ENCODE measurements around the gene SLC48A1. TPM values are rescaled to one million over a fixed set of nuclear protein-coding genes. Genes with fewer than 3 reads are reported as not detected.
A peak's percentile ranks its signal among the peaks of the same experiment; 100 is the strongest.

Gene SLC48A1
- polyA plus RNA-seq, 4 donors = 5.1 to 12.1 (median 7.5) TPM

DNA sequence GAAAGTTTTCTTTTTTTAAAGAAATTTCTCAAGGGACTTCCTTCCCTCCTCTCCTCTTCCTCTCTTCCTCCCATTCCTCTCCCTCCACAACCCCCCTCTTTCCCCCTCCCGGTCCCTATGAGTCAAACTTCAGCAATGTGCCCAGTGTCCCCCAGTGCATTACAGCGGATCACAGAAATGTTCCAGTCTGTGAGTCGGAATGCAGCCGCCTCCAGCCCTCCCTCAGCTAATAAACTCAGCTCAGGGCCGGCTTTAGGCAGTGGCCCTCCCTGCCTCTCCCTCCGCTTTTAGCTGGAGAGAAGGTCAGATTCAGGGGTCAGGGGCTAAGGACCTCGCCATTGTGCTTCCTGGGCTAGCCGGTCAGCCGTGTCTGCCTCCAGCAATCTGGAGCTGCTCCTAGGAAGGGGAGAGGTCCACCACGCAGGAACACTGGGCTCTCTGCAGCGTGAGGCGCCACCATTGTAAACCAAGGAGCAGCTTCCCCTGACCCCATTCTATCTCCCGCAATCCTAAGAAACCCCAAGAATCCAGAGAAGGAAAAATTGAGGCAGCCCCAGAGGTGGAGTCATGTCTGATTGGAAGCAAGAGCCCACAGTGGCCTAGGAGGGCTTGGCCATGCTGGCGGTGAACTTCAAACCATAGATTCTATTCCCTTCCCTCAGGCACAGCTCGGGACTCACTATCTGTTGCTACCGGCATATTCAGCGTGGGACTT is 47.8 kb downstream of the SLC48A1 start:
- peaks cover 0 to 57% (median 31%) of the 10 kb centered on the region in 3 donors for H3K4me1 ChIP-seq (ENCODE audit: control insufficient read depth in 3 of 3, insufficient read depth in 2 of 3, low read depth in 1 of 3, low read length in 2 of 3)
- DNase-seq = peak; percentile 58 to 82

DNA sequence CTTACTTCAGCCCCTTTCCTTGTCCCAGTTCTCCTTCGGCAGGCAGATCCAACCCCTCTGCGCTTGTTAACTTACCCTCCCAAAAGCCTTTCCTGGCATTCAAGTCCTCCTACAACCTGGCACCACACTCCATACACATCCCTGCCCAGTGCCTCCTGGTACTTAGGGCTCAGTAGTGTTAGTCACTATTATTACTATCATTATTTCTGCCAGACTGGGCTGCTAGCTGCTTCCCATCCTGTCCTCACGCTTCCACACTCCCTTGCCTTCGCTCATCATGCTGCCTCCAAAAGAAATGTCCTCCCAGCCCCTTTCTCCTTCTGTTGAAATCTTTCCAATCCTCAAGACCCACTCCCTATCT is 48.3 kb downstream of the SLC48A1 start:
- Histone ChIP-seq H3K27me3 (ENCODE audit: control insufficient read depth in 3 of 3, insufficient read depth in 3 of 3, low read length in 3 of 3) (no peaks in the 10 kb centered on the region), H3K4me1 (ENCODE audit: control insufficient read depth in 3 of 3, insufficient read depth in 2 of 3, low read depth in 1 of 3, low read length in 2 of 3) (peaks cover 0 to 57% (median 31%) of the 10 kb centered on the region in 3 donors), H3K4me3 (ENCODE audit: low read depth in 1 of 3, low read length in 3 of 3) (no peak overlapping the region), H3K9me3 (ENCODE audit: control insufficient read depth in 2 of 2, insufficient read depth in 1 of 2, low read depth in 1 of 2, low read length in 1 of 2) (no peaks in the 10 kb centered on the region), H3K36me3 (ENCODE audit: control insufficient read depth in 3 of 3, insufficient read depth in 2 of 3, low read depth in 1 of 3, low read length in 3 of 3) (peaks cover 0 to 10% (median 0%) of the 10 kb centered on the region in 3 donors), H3K27ac (ENCODE audit: low read depth in 1 of 3, low read length in 2 of 3) (peak overlapping the region in 2 of 3 donors; percentile 92 to 93)
- FAIRE-seq (no peak), DNase-seq (no peak)
- WGBS, 3 donors = 86 to 90% (median 89%) methylated on average over 4 of the region's 4 CpGs

More for the DNA sequence above, 47.8 kb downstream of the SLC48A1 start:
- H3K4me3 ChIP-seq (ENCODE audit: low read depth in 1 of 3, low read length in 3 of 3) = peak overlapping the region in 1 of 3 donors; percentile 80
- H3K27me3 ChIP-seq (ENCODE audit: control insufficient read depth in 3 of 3, insufficient read depth in 3 of 3, low read length in 3 of 3) = no peaks in the 10 kb centered on the region
- 28 to 53% (median 39%) methylated on average over 17 of the region's 17 CpGs for WGBS, 3 donors
- no peak for FAIRE-seq
- no peaks in the 10 kb centered on the region for H3K9me3 ChIP-seq (ENCODE audit: control insufficient read depth in 2 of 2, insufficient read depth in 1 of 2, low read depth in 1 of 2, low read length in 1 of 2)
- H3K36me3 ChIP-seq (ENCODE audit: control insufficient read depth in 3 of 3, insufficient read depth in 2 of 3, low read depth in 1 of 3, low read length in 3 of 3) = peaks cover 0 to 10% (median 0%) of the 10 kb centered on the region in 3 donors
- H3K27ac ChIP-seq (ENCODE audit: low read depth in 1 of 3, low read length in 2 of 3) = peak overlapping the region in 2 of 3 donors; percentile 92 to 93

DNA sequence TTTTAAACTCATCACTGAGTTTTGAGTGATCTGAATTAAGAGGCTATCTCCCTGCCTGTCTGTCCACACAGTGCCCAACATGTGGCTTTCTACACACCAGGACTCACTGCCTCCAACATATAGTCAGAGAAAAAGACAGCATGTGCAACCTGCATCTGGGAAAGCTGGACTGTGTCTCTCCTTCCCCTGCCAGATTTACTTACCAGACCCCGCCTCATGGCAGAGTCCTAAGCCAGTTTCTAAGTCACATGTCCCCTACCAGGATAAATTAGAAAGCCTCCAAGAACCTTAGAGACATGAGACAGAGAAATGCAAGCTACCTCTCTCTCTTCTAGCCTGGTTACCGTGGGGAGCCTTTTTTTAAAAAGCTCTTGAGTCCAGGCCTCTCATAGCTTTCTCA is 49.4 kb downstream of the SLC48A1 start:
- H3K27ac ChIP-seq (ENCODE audit: low read depth in 1 of 3, low read length in 2 of 3) = peak overlapping the region in 1 of 3 donors; percentile 93
- no peaks in the 10 kb centered on the region for H3K9me3 ChIP-seq (ENCODE audit: control insufficient read depth in 2 of 2, insufficient read depth in 1 of 2, low read depth in 1 of 2, low read length in 1 of 2)
- H3K27me3 ChIP-seq (ENCODE audit: control insufficient read depth in 3 of 3, insufficient read depth in 3 of 3, low read length in 3 of 3) = no peaks in the 10 kb centered on the region
- H3K36me3 ChIP-seq (ENCODE audit: control insufficient read depth in 3 of 3, insufficient read depth in 2 of 3, low read depth in 1 of 3, low read length in 3 of 3) = peaks cover 0 to 10% (median 0%) of the 10 kb centered on the region in 3 donors
- FAIRE-seq = no peak
- DNase-seq = no peak
- peaks cover 0 to 48% (median 25%) of the 10 kb centered on the region in 3 donors for H3K4me1 ChIP-seq (ENCODE audit: control insufficient read depth in 3 of 3, insufficient read depth in 2 of 3, low read depth in 1 of 3, low read length in 2 of 3)
- no peak overlapping the region for H3K4me3 ChIP-seq (ENCODE audit: low read depth in 1 of 3, low read length in 3 of 3)
- 52 to 71% (median 70%) methylated on average over 2 of the region's 2 CpGs for WGBS, 3 donors

DNA sequence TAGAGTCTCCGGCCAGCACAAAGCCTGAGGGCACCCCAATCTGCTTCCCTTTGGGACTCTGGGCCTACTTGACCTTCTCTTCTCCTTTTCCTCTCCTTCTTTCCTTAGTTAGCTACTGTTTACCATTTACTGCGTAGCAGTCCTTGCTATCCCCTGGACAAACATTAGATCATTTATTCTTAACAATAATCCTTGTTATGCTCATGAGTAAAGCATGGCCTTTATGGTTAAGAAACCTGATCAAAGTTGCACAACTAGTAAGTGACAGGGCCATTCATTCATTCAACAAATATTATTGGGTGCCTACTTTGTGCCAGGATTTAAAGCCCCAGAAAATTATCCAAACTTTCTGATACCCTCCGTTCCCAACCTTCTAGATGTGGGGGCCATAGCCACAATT is 49.8 kb downstream of the SLC48A1 start:
- Histone ChIP-seq H3K4me3 (ENCODE audit: low read depth in 1 of 3, low read length in 3 of 3) (no peak overlapping the region), H3K27me3 (ENCODE audit: control insufficient read depth in 3 of 3, insufficient read depth in 3 of 3, low read length in 3 of 3) (no peaks in the 10 kb centered on the region), H3K36me3 (ENCODE audit: control insufficient read depth in 3 of 3, insufficient read depth in 2 of 3, low read depth in 1 of 3, low read length in 3 of 3) (peaks cover 0 to 10% (median 0%) of the 10 kb centered on the region in 3 donors), H3K27ac (ENCODE audit: low read depth in 1 of 3, low read length in 2 of 3) (peak overlapping the region in 1 of 3 donors; percentile 93), H3K4me1 (ENCODE audit: control insufficient read depth in 3 of 3, insufficient read depth in 2 of 3, low read depth in 1 of 3, low read length in 2 of 3) (peaks cover 0 to 44% (median 21%) of the 10 kb centered on the region in 3 donors), H3K9me3 (ENCODE audit: control insufficient read depth in 2 of 2, insufficient read depth in 1 of 2, low read depth in 1 of 2, low read length in 1 of 2) (no peaks in the 10 kb centered on the region)
- WGBS, 3 donors = 82 to 92% (median 89%) methylated on average over 3 of the region's 3 CpGs
- FAIRE-seq (no peak), DNase-seq (no peak)

DNA sequence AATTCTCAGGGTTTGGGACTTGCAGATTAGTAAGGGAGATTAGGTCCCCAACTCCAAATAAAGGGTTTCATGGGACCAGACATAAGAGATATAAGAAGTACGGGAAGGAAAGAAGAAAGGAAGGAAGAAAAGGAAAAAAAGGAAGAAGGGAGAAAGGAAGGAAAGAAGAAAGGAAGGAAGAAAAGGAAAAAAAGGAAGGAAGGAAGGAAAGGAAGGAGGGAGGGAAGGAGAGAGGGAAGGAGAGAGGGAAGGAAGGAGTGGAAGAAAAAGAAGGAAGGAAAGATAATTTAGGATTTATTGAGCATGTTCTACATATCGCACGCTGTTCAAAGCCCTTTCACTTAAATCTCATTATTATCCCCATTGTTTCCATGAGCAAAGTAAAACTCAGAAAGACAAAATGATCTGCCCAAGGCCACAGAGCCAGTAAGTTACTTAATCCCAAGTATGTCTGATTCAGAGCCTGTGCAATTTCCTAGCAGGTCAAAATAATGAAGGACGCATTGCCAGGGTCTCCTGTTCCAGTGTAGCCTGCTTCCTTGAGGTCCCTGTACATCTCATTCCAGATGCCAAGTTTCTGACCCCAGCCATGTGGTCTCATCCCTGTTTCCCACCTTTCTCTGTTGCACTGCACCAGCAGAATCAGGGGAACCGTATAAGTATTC is 50.5 kb downstream of the SLC48A1 start:
- 91 to 97% (median 94%) methylated on average over 5 of the region's 5 CpGs for WGBS, 3 donors
- H3K4me3 ChIP-seq (ENCODE audit: low read depth in 1 of 3, low read length in 3 of 3) = no peak overlapping the region
- no peak for FAIRE-seq
- H3K36me3 ChIP-seq (ENCODE audit: control insufficient read depth in 3 of 3, insufficient read depth in 2 of 3, low read depth in 1 of 3, low read length in 3 of 3) = peaks cover 0 to 4% (median 0%) of the 10 kb centered on the region in 3 donors
- no peaks in the 10 kb centered on the region for H3K27me3 ChIP-seq (ENCODE audit: control insufficient read depth in 3 of 3, insufficient read depth in 3 of 3, low read length in 3 of 3)
- peak overlapping the region in 1 of 3 donors; percentile 32 for H3K27ac ChIP-seq (ENCODE audit: low read depth in 1 of 3, low read length in 2 of 3)
- peaks cover 0 to 39% (median 19%) of the 10 kb centered on the region in 3 donors for H3K4me1 ChIP-seq (ENCODE audit: control insufficient read depth in 3 of 3, insufficient read depth in 2 of 3, low read depth in 1 of 3, low read length in 2 of 3)
- H3K9me3 ChIP-seq (ENCODE audit: control insufficient read depth in 2 of 2, insufficient read depth in 1 of 2, low read depth in 1 of 2, low read length in 1 of 2) = no peaks in the 10 kb centered on the region
- no peak for DNase-seq

DNA sequence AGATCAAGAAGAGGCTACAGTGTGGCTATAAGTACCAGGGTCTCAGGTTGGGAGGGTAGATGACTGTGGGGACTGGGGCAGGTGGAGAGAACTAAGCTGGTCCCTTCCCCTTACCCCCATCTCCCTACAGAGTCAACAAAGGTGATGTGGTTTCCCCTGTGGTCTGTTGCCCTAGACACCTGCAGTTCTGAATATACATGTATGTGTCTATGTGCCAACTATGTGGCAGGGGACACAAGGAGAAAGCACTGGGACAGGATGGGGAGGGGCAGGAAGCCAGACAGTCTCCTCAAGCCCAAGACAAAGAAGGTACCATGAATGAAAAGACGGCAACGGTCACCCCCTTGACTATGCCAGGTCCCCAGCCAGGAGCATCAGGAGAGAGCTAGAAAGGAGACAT is 51.2 kb downstream of the SLC48A1 start:
- Histone ChIP-seq H3K27ac (ENCODE audit: low read depth in 1 of 3, low read length in 2 of 3) (peak overlapping the region in 1 of 3 donors; percentile 32), H3K4me1 (ENCODE audit: control insufficient read depth in 3 of 3, insufficient read depth in 2 of 3, low read depth in 1 of 3, low read length in 2 of 3) (peaks cover 0 to 39% (median 21%) of the 10 kb centered on the region in 3 donors), H3K36me3 (ENCODE audit: control insufficient read depth in 3 of 3, insufficient read depth in 2 of 3, low read depth in 1 of 3, low read length in 3 of 3) (no peaks in the 10 kb centered on the region), H3K9me3 (ENCODE audit: control insufficient read depth in 2 of 2, insufficient read depth in 1 of 2, low read depth in 1 of 2, low read length in 1 of 2) (no peaks in the 10 kb centered on the region), H3K27me3 (ENCODE audit: control insufficient read depth in 3 of 3, insufficient read depth in 3 of 3, low read length in 3 of 3) (no peaks in the 10 kb centered on the region), H3K4me3 (ENCODE audit: low read depth in 1 of 3, low read length in 3 of 3) (no peak overlapping the region)
- FAIRE-seq (no peak), DNase-seq (no peak)
- WGBS, 3 donors = 66 to 85% (median 83%) methylated on average over 2 of the region's 2 CpGs

GRCh38 chr12:47824635-47825034 is 51.6 kb downstream of the SLC48A1 start:
- WGBS, 3 donors = 77 to 92% (median 90%) methylated on average over 3 of the region's 3 CpGs

DNA sequence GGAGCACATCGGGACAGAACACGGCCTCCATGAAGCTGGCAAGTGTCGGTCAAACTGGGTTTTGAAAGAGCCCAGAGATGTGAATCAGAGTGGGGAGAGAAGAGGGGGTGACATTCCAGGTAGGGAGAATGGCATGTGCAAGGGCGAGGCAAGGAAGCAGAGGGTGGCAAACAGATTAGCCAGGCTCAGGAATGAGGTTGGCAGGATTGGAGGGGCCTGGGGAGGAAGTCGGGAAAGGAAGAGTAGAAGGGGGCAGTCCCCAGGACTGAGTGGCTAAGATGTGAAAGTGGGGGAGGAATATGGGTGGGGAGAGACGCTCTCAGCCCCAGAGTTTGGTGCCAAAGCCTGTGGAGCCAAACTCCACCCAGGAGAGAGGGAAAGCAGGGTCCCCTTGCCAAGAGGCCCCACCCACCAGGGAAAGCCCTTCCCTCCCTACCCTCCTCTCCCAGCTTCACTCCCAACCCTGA is 52.2 kb downstream of the SLC48A1 start:
- H3K4me1 ChIP-seq (ENCODE audit: control insufficient read depth in 3 of 3, insufficient read depth in 2 of 3, low read depth in 1 of 3, low read length in 2 of 3) = peaks cover 0 to 44% (median 23%) of the 10 kb centered on the region in 3 donors
- DNase-seq (no peak), FAIRE-seq (no peak)
- no peaks in the 10 kb centered on the region for H3K9me3 ChIP-seq (ENCODE audit: control insufficient read depth in 2 of 2, insufficient read depth in 1 of 2, low read depth in 1 of 2, low read length in 1 of 2)
- H3K4me3 ChIP-seq (ENCODE audit: low read depth in 1 of 3, low read length in 3 of 3) = no peak overlapping the region
- no peaks in the 10 kb centered on the region for H3K27me3 ChIP-seq (ENCODE audit: control insufficient read depth in 3 of 3, insufficient read depth in 3 of 3, low read length in 3 of 3)
- H3K27ac ChIP-seq (ENCODE audit: low read depth in 1 of 3, low read length in 2 of 3) = peak overlapping the region in 1 of 3 donors; percentile 41
- 58 to 64% (median 60%) methylated on average over 6 of the region's 6 CpGs for WGBS, 3 donors
- H3K36me3 ChIP-seq (ENCODE audit: control insufficient read depth in 3 of 3, insufficient read depth in 2 of 3, low read depth in 1 of 3, low read length in 3 of 3) = no peaks in the 10 kb centered on the region

More at GRCh38 chr12:47824635-47825034, 51.6 kb downstream of the SLC48A1 start:
- H3K4me3 ChIP-seq (ENCODE audit: low read depth in 1 of 3, low read length in 3 of 3) = no peak overlapping the region
- no peak for DNase-seq
- H3K27ac ChIP-seq (ENCODE audit: low read depth in 1 of 3, low read length in 2 of 3) = peak overlapping the region in 1 of 3 donors; percentile 41
- peaks cover 0 to 44% (median 23%) of the 10 kb centered on the region in 3 donors for H3K4me1 ChIP-seq (ENCODE audit: control insufficient read depth in 3 of 3, insufficient read depth in 2 of 3, low read depth in 1 of 3, low read length in 2 of 3)
- FAIRE-seq = no peak
- H3K9me3 ChIP-seq (ENCODE audit: control insufficient read depth in 2 of 2, insufficient read depth in 1 of 2, low read depth in 1 of 2, low read length in 1 of 2) = no peaks in the 10 kb centered on the region
- no peaks in the 10 kb centered on the region for H3K27me3 ChIP-seq (ENCODE audit: control insufficient read depth in 3 of 3, insufficient read depth in 3 of 3, low read length in 3 of 3)
- no peaks in the 10 kb centered on the region for H3K36me3 ChIP-seq (ENCODE audit: control insufficient read depth in 3 of 3, insufficient read depth in 2 of 3, low read depth in 1 of 3, low read length in 3 of 3)
